SK-N-SH (cell line): ENCODE results near the gene FAM227B. TPM values are rescaled to one million over a fixed set of nuclear protein-coding genes. Genes with fewer than 3 reads are reported as not detected.
A peak's percentile ranks its signal among the peaks of the same experiment; 100 is the strongest.

ENCODE experiments used
- CTCF ChIA-PET: fragments of 300-600, 350-600 bp; formaldehyde crosslinking; extraction: SDS; loops from one replicate; lab custom pipeline; 2021; lab: Yijun Ruan, JAX
- POLR2A ChIA-PET: fragments of 350-600 bp; sonication (Branson Sonifier 250); formaldehyde crosslinking; extraction: SDS; loops from one replicate; lab custom pipeline; 2020; ENCODE audit warnings: antibody characterized with exemption, inconsistent platforms; lab: Yijun Ruan, JAX
- DNase-seq: peaks from one replicate; pipeline ENCODE4 v3.0.0; 2012
- H2AFZ ChIP-seq: fragments of 200-600 bp; sonication (generic); 2 replicates; pipeline ENCODE4 v1.8.1; 2016; ENCODE audit warnings: antibody characterized with exemption, mild to moderate bottlenecking, low read depth
- H3F3A ChIP-seq: fragments of 200-600 bp; sonication (generic); replicated peaks from 2 replicates; pipeline ENCODE3; 2016; ENCODE audit warnings: antibody characterized with exemption, mild to moderate bottlenecking; ENCODE audit not compliant: insufficient read depth
- H3K27ac ChIP-seq, 2 experiments: fragments of 200-500 bp in 1 of 2; fragments of 200-600 bp in 1 of 2; sonication (Bioruptor generic) in 1 of 2; sonication (generic), shearing (Covaris generic) in 1 of 2; 2 replicates each; pipeline versions ENCODE4 v1.5.1 to v1.6.1; 2014 to 2016; ENCODE audit warnings: low read depth in 2 of 2, inconsistent platforms in 1 of 2, low read length in 1 of 2, mild to moderate bottlenecking in 1 of 2, mixed read lengths in 1 of 2
- H3K27me3 ChIP-seq: fragments of 200-600 bp; sonication (generic), shearing (Covaris generic); 2 replicates; pipeline ENCODE4 v1.6.1; 2016; ENCODE audit warnings: mixed run types; ENCODE audit not compliant: insufficient read depth
- H3K36me3 ChIP-seq, 2 experiments: fragments of 200-500 bp in 1 of 2; fragments of 200-600 bp in 1 of 2; sonication (Bioruptor generic) in 1 of 2; sonication (generic) in 1 of 2; replicated peaks in 1 of 2; 2 replicates each; pipeline versions ENCODE3 to v1.5.1; 2014 to 2016; ENCODE audit warnings: low read length in 1 of 2, mild to moderate bottlenecking in 1 of 2; ENCODE audit not compliant: insufficient read depth in 2 of 2, control insufficient read depth in 1 of 2
- H3K4me1 ChIP-seq, 2 experiments: fragments of 200-500 bp in 1 of 2; fragments of 200-600 bp in 1 of 2; sonication (Bioruptor generic) in 1 of 2; sonication (generic), shearing (Covaris generic) in 1 of 2; 2 replicates each; pipeline versions ENCODE4 v1.5.1 to v1.6.1; 2014 to 2016; ENCODE audit warnings: low read depth in 1 of 2, low read length in 1 of 2, mixed run types in 1 of 2; ENCODE audit not compliant: insufficient read depth in 2 of 2, control insufficient read depth in 1 of 2
- H3K4me2 ChIP-seq: fragments of 200-600 bp; sonication (generic), shearing (Covaris generic); 2 replicates; pipeline ENCODE4 v1.6.1; 2017; ENCODE audit warnings: mixed run types
- H3K4me3 ChIP-seq, 2 experiments: fragments of 200-500 bp in 1 of 2; fragments of 200-600 bp in 1 of 2; sonication (Bioruptor generic) in 1 of 2; sonication (generic), shearing (Covaris generic) in 1 of 2; 2 replicates each; pipeline versions ENCODE4 v1.5.1 to v1.8.1; 2014 to 2016; ENCODE audit warnings: low read depth in 2 of 2, inconsistent platforms in 1 of 2, low read length in 1 of 2, mild to moderate bottlenecking in 1 of 2, mixed read lengths in 1 of 2, moderate library complexity in 1 of 2
- H3K79me2 ChIP-seq: fragments of 200-600 bp; sonication (generic); 2 replicates; pipeline ENCODE4 v1.8.1; 2017; ENCODE audit warnings: mild to moderate bottlenecking; ENCODE audit not compliant: insufficient read depth
- H3K9ac ChIP-seq: fragments of 200-600 bp; sonication (generic); 2 replicates; pipeline ENCODE4 v1.6.1; 2017; ENCODE audit warnings: mixed run types
- H3K9me2 ChIP-seq: fragments of 200-600 bp; sonication (generic); 2 replicates; pipeline ENCODE4 v1.6.1; 2017; ENCODE audit warnings: mixed run types
- H3K9me3 ChIP-seq: fragments of 200-600 bp; sonication (generic); 2 replicates; pipeline ENCODE4 v1.6.1; 2017; ENCODE audit warnings: mixed run types, mild to moderate bottlenecking, moderate library complexity
- H4K20me1 ChIP-seq: fragments of 200-600 bp; sonication (generic); 2 replicates; pipeline ENCODE4 v1.6.1; 2017; ENCODE audit warnings: mild to moderate bottlenecking, mixed run types; ENCODE audit not compliant: insufficient read depth
- EP300 ChIP-seq, 2 experiments: IDR thresholded peaks; 2 replicates each; pipeline versions ENCODE4 v1.4.0 to v1.6.1; 2012; ENCODE audit warnings: borderline replicate concordance in 1 of 2, low read depth in 1 of 2, low read length in 1 of 2
- EZH2phosphoT487 ChIP-seq: fragments of 200-600 bp; sonication (generic); IDR thresholded peaks from 2 replicates; pipeline ENCODE4 v1.6.1; 2017; ENCODE audit warnings: low read depth, mixed run types, mild to moderate bottlenecking, antibody characterized with exemption, moderate library complexity, borderline replicate concordance
- FOSL2 ChIP-seq: IDR thresholded peaks from 2 replicates; pipeline ENCODE4 v1.4.0; 2012; ENCODE audit warnings: low read depth, mild to moderate bottlenecking, moderate library complexity, borderline replicate concordance
- FOXJ3 ChIP-seq: sonication (generic); formaldehyde crosslinking; IDR thresholded peaks from 2 replicates; pipeline ENCODE4 v1.5.1; 2020; ENCODE audit warnings: mild to moderate bottlenecking, missing genetic modification reagents
- FOXM1 ChIP-seq: IDR thresholded peaks from 2 replicates; pipeline ENCODE4 v1.4.0; 2012; ENCODE audit warnings: low read depth, mild to moderate bottlenecking
- GATA2 ChIP-seq: sonication (generic); formaldehyde crosslinking; IDR thresholded peaks from 2 replicates; pipeline ENCODE4 v1.5.0; 2020; ENCODE audit warnings: mild to moderate bottlenecking, missing genetic modification reagents
- MAX ChIP-seq: IDR thresholded peaks from 2 replicates; pipeline ENCODE4 v1.4.0; 2012; ENCODE audit warnings: low read depth
- NRF1 ChIP-seq: IDR thresholded peaks from 2 replicates; pipeline ENCODE4 v1.6.1; 2012; ENCODE audit warnings: low read depth, mild to moderate bottlenecking, low read length
- RXRA ChIP-seq: IDR thresholded peaks from 2 replicates; pipeline ENCODE4 v1.4.0; 2012; ENCODE audit warnings: low read depth, mild to moderate bottlenecking, borderline replicate concordance
- SMC3 ChIP-seq: IDR thresholded peaks from 2 replicates; pipeline ENCODE4 v1.6.1; 2012; ENCODE audit warnings: low read depth, low read length, improper control_type of control experiment
- TCF12 ChIP-seq: IDR thresholded peaks from 2 replicates; pipeline ENCODE4 v1.4.0; 2012
- TEAD4 ChIP-seq: IDR thresholded peaks from 2 replicates; pipeline ENCODE4 v1.4.0; 2012; ENCODE audit warnings: mild to moderate bottlenecking, borderline replicate concordance; ENCODE audit not compliant: insufficient read depth
- USF2 ChIP-seq: fragments of 150-350 bp; IDR thresholded peaks from 2 replicates; pipeline ENCODE4 v1.6.1; 2017; ENCODE audit warnings: antibody characterized with exemption, low read length, low read depth, borderline replicate concordance
- YY1 ChIP-seq: IDR thresholded peaks from 2 replicates; pipeline ENCODE4 v1.4.0; 2012; ENCODE audit warnings: low read depth, mild to moderate bottlenecking
- ZBTB33 ChIP-seq: IDR thresholded peaks from 2 replicates; pipeline ENCODE4 v1.4.0; 2012; ENCODE audit warnings: low read depth, borderline replicate concordance
- WGBS: methylation state at CpG from one replicate; pipeline ENCODE4 v1.1.6; 2017; ENCODE audit warnings: low lambda C conversion rate; 5-methylcytosine and 5-hydroxymethylcytosine counted together
- polyA plus RNA-seq, 3 experiments: library from polyadenylated mRNA; depleted of rRNA; stranded (reverse); fragments of >200 nt; gene quantifications; 2 replicates each; pipeline ENCODE4 v1.2.3, GENCODE V29; 2012

The FAM227B gene
- polyA plus RNA-seq, 1 of the 3 experiments (the other 2 are of a cell fraction): 4.4 TPM

- peaks cover 17% of the 10 kb centered on the region for H3K9me3 ChIP-seq
- peak overlapping the region; percentile 70 for H3K4me2 ChIP-seq
- TF ChIP-seq NRF1 (no peak), GATA2 (CRISPR knock-in tag) (no peak), TCF12 (no peak), USF2 (no peak), FOXJ3 (no peak), FOSL2 (no peak), ZBTB33 (no peak), SMC3 (no peak), FOXM1 (no peak), TEAD4 (no peak), EP300 (IDR thresholded peaks at IDR 0.05; ENCODE audit: borderline replicate concordance in 1 of 2, low read depth in 1 of 2, low read length in 1 of 2) (no peak), EZH2phosphoT487 (no peak), RXRA (no peak), YY1 (no peak), MAX (no peak)
- TF ChIP-seq, all 33 proteins: peak for 0
- Histone ChIP-seq H3K79me2 (peaks cover 59% of the 10 kb centered on the region), H3K36me3 (peaks cover 24 to 31% of the 10 kb centered on the region in 2 experiments), H2AFZ (no peak overlapping the region), H3K4me1 (peaks cover 4 to 6% of the 10 kb centered on the region in 2 experiments; a peak in 3 of 4 replicates), H3K9me2 (no peaks in the 10 kb centered on the region), H3F3A (peaks cover 21% of the 10 kb centered on the region), H3K9ac (peak overlapping the region; percentile 85; the same call in 1 of the 2 replicates), H3K27me3 (no peaks in the 10 kb centered on the region), H3K4me3 (peak overlapping the region; percentile 78 to 92), H3K27ac (peak overlapping the region in 1 of 2 experiments; percentile 98; a peak in 2 of 4 replicates), H4K20me1 (no peaks in the 10 kb centered on the region)
- 48% methylated on average over 1 of the region's 1 CpG for WGBS
- CTCF ChIA-PET: interaction anchor here (1.7 to 1.8 kb wide), 2 partner anchors 382 to 430 kb away, joined by 4 to 6 read pairs; no protein-coding TSS in a partner anchor
- POLR2A ChIA-PET: interaction anchor here (1.1 kb wide), 1 partner anchor 67 kb away, joined by 3 read pairs; no protein-coding TSS in a partner anchor
- no peak for DNase-seq
Observed at GRCh38 chr15:49621887-49622286, 1.3 kb upstream of the FAM227B start.
